DMS79 treated with DMSO at 0.1 percent for 48 hours (cell line): Measurements from ENCODE around the gene GPR22.
A peak's percentile ranks its signal among the peaks of the same experiment; 100 is the strongest.

Experiments
- DNase-seq: peaks from one replicate; lab custom pipeline; 2025; lab: John Stamatoyannopoulos, UW

GPR22 gene, protein sequence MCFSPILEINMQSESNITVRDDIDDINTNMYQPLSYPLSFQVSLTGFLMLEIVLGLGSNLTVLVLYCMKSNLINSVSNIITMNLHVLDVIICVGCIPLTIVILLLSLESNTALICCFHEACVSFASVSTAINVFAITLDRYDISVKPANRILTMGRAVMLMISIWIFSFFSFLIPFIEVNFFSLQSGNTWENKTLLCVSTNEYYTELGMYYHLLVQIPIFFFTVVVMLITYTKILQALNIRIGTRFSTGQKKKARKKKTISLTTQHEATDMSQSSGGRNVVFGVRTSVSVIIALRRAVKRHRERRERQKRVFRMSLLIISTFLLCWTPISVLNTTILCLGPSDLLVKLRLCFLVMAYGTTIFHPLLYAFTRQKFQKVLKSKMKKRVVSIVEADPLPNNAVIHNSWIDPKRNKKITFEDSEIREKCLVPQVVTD

DNA sequence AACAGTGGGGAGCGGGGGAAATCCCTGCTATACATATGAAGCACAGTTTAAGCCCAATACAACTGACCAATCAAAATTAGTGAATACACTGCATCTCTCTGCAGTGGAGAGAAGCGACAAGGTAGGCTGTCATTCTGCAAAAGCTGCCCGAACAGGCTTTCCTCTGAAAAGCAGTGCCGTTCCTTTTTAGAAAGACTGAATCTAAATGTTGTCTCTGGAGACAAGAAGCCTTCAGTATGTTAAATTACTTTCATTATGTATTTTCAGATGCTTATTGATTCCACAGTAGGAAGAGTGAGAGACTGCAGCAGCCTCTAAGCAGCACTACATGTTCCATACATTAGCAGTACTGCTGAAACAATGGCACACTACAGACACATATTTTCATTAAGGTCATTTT, at the start of gene GPR22:
TSS of gene GPR22 (plus strand) at position 129 of the 400 bp plus-strand sequence. CDS start 4,004 bp downstream, outside the sequence.
- no peak for DNase-seq

DNA sequence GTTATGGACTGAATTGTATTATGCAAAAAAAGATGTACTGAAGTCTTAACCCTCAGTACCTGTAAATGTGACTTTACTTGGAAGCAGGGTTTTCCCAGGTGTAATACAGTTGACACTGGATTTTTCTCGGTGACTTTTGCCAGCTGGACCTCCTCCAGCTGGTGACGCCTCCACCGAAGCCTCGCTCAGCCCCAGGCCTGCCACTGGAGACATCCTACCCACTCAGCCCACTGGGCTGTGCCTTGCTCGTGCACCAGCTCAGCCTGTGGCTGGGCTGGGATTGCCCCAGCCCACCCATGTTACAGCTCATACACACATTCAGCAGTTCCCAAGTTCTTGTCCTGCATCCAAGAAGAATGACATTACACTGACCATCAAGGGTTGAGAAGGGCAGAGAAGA, 42.4 kb upstream of the GPR22 start:
- no peak for DNase-seq

DNA sequence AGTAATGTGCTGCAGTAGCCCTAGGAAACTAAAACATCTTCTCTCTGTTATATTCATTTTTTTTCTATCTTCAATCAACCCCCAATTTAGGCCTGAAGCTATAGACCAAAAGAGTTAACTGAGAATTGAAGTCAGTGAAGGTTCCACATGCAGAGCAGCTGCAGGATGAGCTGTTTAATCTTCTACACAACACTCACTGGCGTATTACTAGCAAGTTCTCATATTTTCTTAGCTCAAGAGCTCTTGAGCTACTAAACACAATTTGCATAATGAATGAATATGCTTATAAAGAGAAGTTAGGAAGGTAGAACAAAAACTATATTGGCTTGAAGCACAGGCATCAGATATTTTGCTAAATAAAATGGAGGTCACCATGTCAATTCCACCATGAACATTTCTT, 41.2 kb upstream of the GPR22 start:
- no peak for DNase-seq

DNA sequence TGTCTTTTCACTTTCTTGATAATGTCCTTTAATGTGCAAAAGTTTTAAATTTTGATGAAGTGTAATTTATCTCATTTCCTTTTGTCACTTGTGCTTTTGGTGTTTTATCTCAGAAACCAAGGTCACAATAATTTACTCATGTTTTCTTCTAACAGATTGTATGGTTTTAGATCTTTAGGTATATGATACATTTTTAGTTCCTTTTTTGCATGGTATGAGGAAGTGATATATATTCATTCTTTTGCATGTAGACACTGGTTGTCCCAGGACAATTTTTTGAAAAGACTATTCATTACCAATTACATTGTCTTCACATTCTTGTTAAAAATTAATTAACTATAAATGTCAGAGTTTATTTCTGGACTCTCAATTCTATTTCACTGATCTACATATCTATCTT, 39.8 kb upstream of the GPR22 start:
- DNase-seq, result no peak

DNA sequence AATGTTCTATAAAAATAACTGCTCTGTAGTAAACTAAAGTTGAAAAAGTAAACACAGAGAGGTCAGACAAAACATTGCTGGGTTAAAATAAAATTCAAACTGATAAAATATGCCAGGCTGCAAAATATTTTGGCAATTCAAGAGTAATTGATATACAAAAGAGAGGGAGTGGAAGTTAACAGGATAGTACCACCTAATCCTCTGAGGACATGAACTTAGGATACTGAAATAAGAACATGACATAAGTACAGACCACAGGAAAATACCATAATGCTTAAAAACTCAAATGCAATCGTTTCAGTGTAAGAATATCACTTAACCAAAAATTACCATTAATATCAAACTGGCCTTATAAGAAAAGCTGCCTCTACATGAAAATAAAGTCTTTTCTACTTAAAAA, 37.6 kb upstream of the GPR22 start:
- DNase-seq, result no peak

DNA sequence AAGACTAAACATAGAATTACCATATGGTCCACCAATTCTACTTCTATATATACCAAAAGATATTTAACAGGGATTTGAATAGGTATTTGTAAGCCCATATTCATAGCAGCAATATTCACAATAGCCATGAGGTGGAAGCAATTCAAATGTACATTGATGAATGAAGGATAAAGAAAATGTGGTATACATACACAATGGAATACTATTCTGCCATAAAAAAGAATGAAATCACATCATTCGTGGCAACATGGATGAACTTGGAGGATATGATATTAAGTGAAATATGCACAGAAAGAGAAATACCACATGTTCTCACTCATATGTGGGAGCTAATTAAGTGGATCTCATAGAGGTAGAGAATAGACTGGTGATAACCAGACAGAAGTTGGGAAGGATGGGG, 34.1 kb upstream of the GPR22 start:
- DNase-seq, result no peak

DNA sequence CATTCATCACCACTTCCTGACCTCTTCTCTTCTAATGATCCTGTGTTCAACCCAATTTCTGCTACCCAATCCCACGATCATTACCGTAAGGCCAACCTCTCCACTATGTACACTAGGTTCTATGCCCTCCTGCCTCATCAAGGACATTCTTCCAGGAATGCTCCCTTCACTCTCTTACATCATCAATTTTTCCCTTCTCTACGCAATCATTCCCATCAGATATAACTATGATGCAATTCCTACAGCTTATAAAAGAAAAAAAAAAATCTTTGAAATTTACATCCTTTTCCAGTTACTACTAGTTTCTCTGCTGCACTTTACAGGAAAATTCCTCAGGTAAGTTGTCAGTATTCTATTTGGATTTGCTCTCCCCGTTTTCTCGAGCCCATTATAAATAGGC, 30.8 kb upstream of the GPR22 start:
- DNase-seq, result no peak

DNA sequence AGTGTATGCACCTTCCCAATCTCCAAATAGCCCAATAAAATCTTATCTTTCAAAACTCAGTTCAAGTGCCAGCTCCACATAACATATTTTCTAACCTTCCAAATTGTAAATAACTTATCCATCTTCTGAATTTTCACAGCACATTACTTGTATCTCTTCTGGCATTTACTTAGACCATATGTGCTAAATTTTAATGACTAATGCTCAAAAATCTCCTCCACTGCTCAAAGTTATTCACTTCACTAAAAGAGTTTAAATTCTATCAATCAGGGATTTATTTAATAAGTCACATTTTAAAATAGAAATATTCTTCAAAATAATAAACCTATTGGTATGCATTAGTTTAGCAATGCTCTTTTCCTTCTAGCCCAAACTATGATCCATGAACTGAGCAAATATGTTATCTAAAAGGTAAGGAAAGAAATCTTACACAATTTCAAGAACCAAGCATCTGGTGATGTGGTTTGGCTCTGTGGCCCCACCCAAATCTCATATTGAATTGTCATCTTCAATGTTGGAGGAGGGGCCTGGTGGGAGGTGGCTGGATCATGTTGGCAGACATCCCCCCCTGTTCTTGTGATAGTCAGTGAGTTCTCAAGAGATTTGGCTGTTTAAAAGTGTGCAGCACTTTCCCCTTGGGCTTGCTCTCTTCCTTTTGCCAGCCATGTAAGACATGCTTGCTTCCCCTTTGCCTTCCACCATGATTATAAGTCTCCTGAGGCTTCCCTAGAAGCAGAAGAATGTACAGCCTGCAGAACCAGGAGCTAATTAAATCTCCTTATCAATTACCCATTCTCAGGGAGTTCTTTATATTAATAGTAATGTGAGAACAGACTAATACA, 28.1 kb upstream of the GPR22 start:
- no peak for DNase-seq

DNA sequence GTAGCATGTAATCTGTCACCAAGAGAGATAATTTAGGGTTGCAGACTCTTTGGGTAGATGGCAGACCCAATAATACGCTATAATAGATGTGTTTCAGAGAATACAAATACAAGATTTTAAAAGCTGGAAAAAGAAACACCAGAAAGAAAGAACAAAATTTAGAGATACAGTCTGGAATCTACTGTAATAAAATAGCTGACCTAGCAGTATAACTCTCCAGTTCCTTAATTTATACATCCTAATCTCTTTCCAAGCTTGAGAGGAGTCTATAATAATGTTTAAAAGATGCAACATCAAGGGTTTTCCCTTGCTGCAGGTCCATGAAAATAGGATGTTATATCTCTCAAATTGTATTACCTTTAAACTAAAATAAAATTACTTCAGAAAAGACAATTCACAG, 27.2 kb upstream of the GPR22 start:
- DNase-seq, result no peak

DNA sequence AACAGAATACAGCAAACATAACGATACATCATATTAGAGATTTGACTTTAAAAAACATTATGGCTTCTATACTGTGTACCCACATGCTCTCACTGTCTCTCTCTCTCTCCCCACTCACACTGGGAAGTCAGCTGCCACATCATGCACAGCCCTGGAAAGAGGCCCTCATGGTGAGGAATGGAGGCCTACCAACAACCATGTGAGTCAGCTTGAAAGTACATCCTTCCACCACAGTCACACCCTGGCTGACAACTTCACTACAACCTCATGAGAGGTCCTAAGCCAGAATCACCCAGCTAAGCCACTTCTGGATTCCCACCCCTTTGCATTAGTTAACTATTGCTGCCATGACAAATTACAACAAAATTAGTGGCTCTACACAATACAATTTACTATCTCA, 23.3 kb upstream of the GPR22 start:
- no peak for DNase-seq

DNA sequence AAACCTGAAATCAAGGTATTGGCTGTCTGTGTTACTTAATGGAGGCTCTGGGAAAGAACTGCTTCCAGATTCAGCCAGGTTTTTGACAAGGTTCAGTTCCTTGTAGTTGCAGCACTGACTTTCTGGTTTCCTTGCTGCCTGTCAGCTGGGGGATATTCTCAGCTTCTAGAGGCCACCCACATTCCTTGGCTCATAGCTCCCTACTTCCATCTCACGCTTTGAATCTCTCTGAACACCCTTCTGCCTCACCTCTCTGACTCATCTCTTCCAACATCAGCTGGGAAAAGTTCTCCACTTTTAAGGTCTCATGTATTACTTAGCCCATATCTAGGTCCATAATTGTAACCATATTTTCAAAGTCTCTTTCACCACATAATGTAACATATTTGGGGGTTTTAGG, 22.9 kb upstream of the GPR22 start:
- DNase-seq, result no peak

DNA sequence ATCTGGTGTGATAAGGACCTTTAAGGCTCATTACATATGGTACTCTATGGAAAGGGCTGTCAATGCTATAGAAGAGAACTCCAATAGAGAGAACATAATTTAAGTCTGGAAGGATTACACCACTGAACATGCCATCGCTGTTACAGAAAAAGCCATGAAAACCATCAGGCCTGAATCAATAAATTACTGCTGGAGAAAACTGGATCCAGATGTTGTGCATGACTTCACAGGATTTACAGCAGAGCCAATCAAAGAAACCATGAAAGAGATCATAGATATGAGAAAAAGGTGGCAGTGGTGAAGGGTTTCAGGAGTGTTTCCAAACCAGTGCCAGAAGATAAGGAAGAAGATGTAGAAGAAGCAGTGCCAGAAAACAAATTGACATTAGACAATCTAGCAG, 18.9 kb upstream of the GPR22 start:
- DNase-seq, result no peak

DNA sequence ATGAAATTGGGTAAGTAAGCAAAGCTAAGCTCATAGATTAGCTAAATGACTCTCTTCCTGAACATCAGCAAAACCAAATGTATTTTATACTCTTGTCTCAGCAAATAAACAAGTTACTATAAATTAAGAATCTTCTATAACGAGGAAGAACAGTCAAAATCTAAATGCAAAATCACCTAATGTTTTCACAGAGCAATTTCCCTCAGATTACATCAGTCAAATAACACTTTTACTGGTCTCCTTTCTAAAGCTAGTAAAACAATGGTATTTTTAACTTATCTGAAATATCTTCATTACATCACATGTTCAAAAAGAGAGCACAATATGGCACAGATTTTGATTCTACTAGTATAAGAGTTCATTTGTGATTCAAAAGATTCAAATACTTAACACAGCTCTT, 16.5 kb upstream of the GPR22 start:
- DNase-seq, result no peak

DNA sequence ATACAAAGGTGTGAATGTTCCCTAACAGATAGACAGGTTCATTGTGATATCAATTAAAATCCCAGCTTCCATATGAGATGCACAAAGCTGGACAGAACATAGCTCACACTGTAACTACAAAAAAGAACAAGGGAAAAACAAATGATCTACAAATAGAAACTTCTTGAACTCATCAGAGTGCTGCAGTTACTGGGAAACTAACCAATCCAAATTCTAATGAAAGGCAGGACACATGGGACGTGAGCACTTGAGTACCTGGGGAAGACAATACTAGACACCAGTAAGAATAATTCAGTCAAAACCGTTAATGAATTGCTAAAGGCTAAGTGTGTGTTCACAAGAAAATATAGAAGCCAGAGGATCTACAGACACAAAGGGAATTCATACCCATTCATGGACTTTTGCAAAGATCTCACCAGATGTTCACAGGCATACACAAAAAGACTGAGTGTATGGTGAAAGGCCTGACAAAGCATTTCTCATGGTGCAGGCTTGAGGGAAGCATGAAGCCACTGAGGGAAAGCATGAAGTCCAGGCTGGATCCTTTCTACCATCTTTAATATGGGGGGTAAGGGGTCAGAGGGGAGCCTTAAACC, 7.8 kb upstream of the GPR22 start:
- no peak for DNase-seq

DNA sequence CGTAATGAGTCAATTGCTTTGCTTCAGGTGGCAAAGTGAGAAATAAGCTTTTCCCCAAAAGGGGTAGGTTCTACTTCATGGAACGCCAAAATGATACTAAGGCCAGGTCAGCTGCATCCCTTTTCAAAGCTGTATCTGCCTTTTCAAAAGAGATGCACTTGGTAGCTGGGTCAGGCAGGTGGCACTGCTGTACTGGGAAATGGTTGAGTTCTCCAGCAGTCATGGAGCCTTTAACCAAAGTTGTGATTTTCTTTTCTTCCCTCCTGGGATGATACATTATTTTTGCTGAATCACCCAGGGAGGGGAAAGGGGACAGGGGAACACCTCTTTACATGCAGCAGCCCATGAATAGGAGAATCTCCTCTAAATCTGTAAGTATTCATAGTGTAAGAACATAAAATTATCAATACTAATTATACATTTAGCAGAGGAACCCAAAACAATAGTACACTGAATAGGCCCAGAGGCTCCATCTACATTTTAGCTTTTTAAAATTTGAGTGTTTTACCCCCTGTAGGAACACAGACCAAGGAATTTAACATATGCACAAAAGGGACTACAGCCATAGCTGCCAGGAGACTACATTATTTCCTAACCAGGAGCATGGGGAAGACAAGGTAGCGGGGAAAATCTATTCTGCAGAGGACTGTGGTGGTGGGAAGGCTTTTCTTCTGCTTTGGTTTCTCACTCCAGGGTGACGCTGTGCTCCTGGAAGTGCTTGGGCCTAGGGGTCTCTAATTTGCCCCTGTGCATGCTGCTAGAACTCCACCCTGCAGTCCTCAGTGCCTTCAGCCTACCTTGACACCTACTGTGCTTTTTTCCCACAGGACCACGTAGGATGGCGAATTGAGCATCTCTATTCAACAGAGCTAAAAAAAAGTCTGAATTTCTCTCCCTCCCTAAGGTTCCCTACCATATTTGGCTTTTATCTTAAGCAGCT, 6.4 kb upstream of the GPR22 start:
- DNase-seq, result peak; percentile 37

DNA sequence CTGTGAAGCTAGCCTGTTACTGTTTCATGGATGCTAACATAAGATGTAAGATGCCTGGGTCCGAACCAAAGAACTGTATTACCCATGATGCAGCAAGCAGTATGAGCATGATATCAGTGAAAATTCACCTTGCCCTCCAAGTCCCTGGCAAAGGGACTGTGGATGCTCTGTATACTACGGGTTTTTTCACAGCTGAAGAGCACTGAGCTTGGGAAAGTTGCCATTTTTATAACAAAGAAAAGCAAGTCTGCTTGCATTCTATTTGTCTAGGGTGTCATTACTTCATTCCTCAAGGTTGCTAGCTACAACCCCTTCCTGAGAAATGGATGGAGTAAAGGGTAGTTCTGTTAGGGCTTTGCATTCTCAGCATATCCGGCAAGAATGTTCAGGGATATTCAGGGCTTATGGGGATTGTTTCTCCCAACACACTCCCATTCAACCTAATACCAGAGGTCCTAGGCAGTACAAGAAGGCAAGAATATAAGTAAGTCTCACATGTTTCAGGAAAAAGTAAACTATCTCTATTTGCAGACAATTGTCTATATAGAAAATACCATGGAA, 5.1 kb upstream of the GPR22 start:
- DNase-seq, result no peak

DNA sequence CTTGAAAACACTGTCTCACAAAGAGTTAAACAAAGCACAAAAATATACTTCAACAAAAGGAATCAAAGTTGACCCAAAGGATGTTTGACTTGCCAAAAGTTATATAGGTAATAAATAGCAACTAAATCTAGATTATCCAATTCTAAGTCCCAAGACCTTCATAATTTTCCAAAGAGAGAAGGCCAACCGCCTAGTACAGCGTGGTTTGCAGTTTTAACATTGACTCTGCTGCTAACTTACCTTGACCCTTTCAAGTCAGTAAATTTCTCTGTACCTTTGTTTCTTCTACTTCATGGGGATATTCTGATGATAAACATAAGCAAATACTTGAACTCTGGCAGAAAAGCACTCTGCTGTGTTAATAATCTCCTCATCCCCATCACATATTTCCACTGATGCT, 1.9 kb upstream of the GPR22 start:
- no peak for DNase-seq

DNA sequence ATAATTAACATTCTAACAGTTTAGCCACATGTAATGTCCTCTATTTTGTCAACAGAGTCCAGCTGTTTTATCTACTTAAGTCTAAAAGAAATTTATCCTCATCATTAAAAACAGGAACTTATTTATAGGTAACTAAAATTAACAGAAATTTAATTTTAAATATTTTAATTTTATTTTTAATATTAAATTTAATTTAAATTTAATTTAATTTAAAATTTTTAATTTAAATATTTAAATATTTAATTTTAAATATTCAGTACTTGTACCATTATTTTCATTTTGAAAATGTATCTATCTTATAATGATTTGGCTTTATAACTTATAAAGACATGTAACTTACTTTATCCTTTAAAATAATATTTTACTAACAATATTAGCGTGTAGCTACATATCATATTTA, 1.0 kb upstream of the GPR22 start:
- no peak for DNase-seq

DNA sequence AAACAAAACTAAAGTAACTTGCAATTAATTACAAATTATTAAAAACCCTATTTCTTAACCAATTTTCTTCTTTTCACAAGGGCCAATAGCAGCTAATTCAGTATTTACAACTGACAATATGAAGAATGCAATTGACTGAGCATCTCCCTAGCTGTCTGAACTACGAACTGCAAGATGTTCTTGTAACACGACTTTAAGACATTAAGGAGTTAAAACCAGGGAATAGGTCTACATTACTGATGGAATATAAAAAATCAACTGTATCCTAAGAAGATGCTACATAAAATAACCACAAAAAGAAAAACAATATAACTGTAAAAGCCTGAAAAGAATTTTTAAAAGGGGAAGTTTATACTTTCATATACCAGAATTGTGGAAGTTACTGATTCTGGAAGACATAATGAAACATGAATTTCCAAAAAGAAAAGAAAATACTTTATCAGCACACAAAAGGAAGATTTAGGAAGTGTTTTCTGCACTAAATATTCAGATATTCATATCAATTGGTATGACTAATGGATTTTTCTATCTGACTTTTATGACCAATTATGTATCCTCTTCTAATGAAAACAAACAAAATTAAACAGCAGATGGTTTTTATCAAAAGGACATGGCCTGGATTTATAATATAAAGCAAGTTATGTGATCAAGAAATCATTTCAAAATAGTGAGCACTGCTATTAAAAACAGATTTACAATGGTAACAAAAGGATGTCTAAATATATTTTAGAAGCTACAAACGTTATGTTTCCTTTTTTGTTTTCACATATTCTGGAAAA, 1.6 kb downstream of the GPR22 start:
- no peak for DNase-seq

DNA sequence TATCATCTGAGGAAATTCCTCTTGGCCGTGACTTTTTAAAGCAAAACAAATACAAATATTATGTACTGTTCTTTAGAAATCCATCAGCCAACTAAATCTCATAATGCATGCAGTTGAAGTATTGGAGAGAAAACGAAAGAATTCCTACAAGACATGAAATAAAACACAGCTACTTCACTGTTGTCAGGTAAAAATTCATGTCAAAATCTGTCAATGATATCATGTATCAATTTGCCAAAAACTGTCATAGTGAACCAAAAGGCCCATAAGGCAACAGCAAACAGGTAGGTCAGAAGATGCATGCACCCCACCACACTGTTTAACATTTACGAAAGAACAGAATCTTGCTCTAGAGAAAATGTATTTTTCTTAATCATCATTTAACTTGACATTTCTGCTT, 2.3 kb downstream of the GPR22 start:
- no peak for DNase-seq

DNA sequence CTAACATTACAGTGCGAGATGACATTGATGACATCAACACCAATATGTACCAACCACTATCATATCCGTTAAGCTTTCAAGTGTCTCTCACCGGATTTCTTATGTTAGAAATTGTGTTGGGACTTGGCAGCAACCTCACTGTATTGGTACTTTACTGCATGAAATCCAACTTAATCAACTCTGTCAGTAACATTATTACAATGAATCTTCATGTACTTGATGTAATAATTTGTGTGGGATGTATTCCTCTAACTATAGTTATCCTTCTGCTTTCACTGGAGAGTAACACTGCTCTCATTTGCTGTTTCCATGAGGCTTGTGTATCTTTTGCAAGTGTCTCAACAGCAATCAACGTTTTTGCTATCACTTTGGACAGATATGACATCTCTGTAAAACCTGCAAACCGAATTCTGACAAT, 4.3 kb downstream of the GPR22 start:
- DNase-seq, result no peak
